ENCODE results near the gene ZNF296.

The ZNF296 gene

GRCh38 chr19:45071545-45071938 lies 4.7 kb downstream of the ZNF296 start:
- TF ChIP-seq, protein P1, sequence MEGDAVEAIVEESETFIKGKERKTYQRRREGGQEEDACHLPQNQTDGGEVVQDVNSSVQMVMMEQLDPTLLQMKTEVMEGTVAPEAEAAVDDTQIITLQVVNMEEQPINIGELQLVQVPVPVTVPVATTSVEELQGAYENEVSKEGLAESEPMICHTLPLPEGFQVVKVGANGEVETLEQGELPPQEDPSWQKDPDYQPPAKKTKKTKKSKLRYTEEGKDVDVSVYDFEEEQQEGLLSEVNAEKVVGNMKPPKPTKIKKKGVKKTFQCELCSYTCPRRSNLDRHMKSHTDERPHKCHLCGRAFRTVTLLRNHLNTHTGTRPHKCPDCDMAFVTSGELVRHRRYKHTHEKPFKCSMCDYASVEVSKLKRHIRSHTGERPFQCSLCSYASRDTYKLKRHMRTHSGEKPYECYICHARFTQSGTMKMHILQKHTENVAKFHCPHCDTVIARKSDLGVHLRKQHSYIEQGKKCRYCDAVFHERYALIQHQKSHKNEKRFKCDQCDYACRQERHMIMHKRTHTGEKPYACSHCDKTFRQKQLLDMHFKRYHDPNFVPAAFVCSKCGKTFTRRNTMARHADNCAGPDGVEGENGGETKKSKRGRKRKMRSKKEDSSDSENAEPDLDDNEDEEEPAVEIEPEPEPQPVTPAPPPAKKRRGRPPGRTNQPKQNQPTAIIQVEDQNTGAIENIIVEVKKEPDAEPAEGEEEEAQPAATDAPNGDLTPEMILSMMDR (IDR thresholded peaks at IDR 0.05; ENCODE audit: low read depth, low read length) = no peak
- no peak for DNase-seq (ENCODE audit: extremely low read depth, low read depth)

DNA sequence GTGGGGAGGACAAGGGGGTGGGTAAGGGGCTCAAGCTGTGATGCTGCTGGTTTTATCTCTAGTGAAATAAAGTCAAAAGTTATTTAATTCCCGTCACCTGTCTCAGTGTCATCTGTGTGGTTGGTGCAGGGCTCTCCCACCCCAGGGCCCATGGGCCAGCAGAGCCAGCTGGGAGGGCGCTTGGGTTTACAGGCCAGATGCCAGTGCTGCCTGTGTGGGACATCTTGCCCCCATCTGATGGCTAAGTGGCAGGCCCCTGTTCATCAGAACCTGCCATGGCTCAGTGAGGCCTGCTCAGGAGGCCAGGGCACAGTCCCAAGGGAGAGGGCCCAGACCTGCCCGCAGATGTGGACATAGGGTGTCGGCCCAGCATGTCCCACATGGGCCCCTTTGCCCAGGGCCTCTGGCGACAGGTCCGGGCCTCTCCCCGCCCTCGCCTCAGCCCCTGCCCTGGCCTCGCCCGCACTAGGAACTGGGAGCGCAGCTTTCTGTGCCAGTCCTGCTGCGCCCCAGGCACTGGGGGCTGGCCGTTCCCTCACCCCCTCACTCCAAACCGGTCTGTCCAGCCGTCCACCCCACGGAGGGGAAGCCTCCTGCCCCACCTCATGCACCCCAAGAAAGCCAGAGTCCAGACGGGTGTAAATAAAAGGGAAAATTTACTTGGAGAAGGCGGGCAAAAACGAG lies 5.3 kb downstream of the ZNF296 start:
- TF ChIP-seq, protein P1 (IDR thresholded peaks at IDR 0.05; ENCODE audit: low read depth, low read length) = no peak
- DNase-seq (ENCODE audit: extremely low read depth, low read depth) = no peak

GRCh38 chr19:45070214-45070613 lies 6.1 kb downstream of the ZNF296 start:
- DNase-seq (ENCODE audit: extremely low read depth, low read depth) = no peak
- TF ChIP-seq, protein P1 (IDR thresholded peaks at IDR 0.05; ENCODE audit: low read depth, low read length) = no peak

- DNase-seq (ENCODE audit: extremely low read depth, low read depth) = no peak
- TF ChIP-seq, protein P1 (IDR thresholded peaks at IDR 0.05; ENCODE audit: low read depth, low read length) = no peak
These were observed 7.2 kb downstream of the ZNF296 start for GRCh38 chr19:45069056-45069455.

DNA sequence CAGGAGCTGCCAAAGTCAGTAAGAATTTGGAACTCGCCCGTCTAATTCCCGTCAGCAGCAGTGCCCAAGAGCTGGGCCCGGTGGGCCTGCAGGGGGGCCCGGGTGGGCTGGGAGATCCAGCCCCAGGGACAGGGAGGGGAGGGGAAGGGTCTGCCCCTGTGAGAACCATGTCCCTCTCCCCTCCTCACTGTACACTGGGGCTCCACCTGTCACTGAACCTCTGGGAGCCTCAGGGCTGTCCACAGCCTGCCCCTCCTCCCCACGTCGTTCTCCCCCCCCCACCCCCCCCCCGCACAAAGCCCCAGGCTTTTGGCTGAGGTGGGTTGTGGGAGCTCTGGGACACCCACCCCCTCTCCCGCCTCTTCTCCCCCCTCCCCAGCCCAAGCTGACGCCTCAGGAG lies 8.2 kb downstream of the ZNF296 start:
- DNase-seq (ENCODE audit: extremely low read depth, low read depth) = no peak
- TF ChIP-seq, protein P1 (IDR thresholded peaks at IDR 0.05; ENCODE audit: low read depth, low read length) = no peak

DNA sequence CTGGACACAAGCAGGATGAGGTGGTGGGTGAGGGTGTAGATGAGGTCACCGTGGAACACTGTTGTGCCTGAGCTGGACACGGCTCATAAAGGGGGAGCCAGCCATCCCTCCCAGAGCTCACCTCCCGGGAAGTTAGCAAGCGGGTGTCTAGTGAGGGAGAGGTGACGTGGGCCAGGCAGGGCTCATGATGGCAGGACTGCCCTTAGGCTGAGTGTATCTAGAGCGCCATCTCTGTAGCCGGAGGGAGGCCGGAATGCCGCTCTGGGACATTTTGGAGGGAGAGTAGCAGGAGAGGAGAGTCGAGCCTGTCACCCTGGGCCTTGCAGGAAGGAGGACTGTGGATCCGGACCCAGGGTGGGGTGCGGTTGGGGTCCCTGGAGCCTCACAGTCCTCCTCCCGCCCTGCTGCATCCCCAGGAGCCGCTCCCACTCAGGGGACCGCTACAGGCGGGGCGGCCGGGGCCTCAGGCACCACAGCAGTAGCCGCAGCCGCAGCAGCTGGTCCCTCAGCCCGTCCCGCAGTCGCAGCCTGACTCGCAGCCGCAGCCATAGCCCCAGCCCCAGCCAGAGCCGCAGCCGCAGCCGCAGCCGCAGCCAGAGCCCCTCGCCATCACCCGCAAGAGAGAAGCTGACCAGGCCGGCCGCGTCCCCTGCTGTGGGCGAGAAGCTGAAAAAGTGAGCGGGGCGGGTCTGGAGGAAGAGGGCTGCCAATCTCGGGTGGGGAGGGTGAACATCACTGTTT lies 9.2 kb downstream of the ZNF296 start:
- TF ChIP-seq, protein P1 (IDR thresholded peaks at IDR 0.05; ENCODE audit: low read depth, low read length) = no peak

More for the DNA sequence above, 9.2 kb downstream of the ZNF296 start:
- no peak for DNase-seq (ENCODE audit: extremely low read depth, low read depth)

All from AG09319 (cell line).